Astrocyte of the spinal cord (primary cell): Measurements from ENCODE around the gene S1PR5.
"Not testable (repeated sequence)": the region's sequence is repeated elsewhere in the genome, so short reads cannot be mapped to it uniquely, and the experiment has no call there.

Experiments
- DNase-seq: peaks from one replicate; pipeline ENCODE4 v3.0.0; 2011; ENCODE audit warnings: low read depth, low spot score
- H3K4me3 ChIP-seq: 2 replicates; pipeline ENCODE4 v1.5.1; 2011; ENCODE audit warnings: low read depth, mild to moderate bottlenecking, low read length, moderate library complexity
- in situ Hi-C: cut with HindIII; loops from 2 replicates; pipeline ENCODE4 v1.10.0; 2017; ENCODE audit warnings: low sequenced_read_pairs
- TF ChIP-seq, protein P1 (sequence below): IDR thresholded peaks from 2 replicates; pipeline ENCODE4 v1.5.1; 2012; ENCODE audit warnings: low read depth, mild to moderate bottlenecking, low read length, inconsistent platforms

Gene S1PR5

DNA sequence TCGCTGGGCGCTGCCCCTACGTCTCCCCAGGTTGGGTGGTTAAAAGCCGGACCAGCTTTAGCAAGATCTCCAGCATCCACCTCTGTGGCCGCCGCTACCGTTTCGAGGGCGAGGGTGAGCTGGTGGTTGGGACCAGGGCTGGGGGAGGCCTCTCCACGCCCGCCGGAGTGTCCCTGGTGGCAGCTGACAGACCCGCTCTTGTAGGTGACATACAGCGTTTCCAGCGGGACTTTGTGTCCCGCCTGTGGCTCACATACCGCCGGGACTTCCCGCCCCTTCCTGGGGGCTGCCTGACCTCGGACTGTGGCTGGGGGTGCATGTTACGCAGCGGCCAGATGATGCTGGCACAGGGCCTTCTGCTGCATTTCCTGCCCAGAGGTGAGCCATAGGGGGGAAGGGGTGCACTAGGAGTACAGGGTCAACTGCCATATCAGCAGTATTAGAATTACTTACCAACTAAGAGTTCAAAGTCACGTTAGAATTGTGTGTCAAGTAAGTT is 27.6 kb upstream of the S1PR5 start:
- no peak for DNase-seq
- TF ChIP-seq, protein P1, sequence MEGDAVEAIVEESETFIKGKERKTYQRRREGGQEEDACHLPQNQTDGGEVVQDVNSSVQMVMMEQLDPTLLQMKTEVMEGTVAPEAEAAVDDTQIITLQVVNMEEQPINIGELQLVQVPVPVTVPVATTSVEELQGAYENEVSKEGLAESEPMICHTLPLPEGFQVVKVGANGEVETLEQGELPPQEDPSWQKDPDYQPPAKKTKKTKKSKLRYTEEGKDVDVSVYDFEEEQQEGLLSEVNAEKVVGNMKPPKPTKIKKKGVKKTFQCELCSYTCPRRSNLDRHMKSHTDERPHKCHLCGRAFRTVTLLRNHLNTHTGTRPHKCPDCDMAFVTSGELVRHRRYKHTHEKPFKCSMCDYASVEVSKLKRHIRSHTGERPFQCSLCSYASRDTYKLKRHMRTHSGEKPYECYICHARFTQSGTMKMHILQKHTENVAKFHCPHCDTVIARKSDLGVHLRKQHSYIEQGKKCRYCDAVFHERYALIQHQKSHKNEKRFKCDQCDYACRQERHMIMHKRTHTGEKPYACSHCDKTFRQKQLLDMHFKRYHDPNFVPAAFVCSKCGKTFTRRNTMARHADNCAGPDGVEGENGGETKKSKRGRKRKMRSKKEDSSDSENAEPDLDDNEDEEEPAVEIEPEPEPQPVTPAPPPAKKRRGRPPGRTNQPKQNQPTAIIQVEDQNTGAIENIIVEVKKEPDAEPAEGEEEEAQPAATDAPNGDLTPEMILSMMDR, result no peak
- peak overlapping the region; percentile 75 for H3K4me3 ChIP-seq
- in situ Hi-C loops, result no loop called here

DNA sequence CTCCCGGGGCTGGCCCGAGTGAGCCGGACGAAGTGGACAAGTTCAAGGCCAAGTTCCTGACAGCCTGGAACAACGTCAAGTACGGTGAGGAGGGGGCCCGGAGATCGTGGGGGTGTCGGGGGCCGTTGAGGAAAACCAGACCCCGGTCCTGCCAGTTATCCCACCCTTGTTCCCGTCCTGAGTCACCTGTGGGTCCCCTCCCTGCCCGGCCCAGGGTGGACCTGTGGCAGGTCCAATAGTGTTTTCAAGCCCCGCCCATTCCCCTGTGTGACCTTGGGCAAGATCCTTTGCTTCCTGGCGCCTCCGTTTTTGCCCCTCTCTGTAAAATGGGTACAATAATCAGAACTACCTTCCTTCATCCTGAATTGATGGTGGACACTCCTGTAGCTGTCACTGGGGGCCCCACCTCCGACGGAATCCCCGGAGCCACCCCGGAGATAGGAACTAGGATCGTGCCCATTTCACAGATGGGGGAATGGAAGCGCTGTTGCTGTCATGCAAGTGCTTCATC is 27.1 kb upstream of the S1PR5 start:
- DNase-seq, result no peak
- TF ChIP-seq, protein P1, result no peak
- in situ Hi-C loops, result no loop called here
- H3K4me3 ChIP-seq, result peak overlapping the region; percentile 75

DNA sequence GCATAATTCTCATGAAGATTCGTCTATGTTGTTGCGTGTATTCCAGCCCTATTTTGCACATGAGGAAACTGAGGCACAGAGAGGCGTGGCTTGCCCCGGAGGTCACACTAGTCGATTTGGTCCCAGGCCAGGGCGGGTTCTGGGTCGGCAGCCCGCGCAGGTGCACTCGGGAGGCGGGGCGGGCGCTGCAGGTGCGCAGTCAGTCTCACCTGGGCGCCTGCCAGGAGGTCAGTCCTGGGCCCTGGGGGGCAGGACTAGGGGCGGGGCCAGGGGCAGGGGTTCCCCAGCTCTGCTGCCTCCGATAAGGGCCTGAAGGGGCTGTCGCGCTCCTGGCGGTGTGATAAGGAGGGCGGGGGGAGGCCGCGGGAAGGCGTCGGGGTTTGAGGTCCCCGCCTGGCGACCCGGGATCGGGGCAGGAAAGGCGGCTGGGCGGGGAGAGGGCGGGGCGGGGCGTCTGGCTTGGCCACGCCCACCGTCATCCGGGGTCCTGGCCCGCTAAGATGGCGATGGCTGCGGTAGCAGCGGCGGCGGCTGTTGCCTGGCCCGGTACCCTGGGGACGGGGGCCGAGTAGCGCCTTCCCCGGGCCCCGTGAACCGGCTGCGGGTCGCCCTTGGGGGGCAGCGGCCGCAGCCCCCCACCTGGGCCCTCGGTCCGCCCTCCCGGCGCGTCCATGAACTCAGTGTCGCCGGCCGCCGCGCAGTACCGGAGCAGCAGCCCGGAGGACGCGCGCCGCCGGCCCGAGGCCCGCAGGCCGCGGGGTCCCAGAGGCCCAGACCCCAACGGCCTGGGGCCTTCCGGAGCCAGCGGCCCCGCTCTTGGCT is 26.4 kb upstream of the S1PR5 start, which contains the start of gene ATG4D:
TSS of gene ATG4D (plus strand) at position 485 of the 822 bp plus-strand sequence. CDS start at position 672, 187 bp downstream.
- in situ Hi-C loops, result no loop called here
- peak; percentile 56 for DNase-seq
- H3K4me3 ChIP-seq, result peak within 1 kb of the TSS; percentile 75
- TF ChIP-seq, protein P1, result no peak

DNA sequence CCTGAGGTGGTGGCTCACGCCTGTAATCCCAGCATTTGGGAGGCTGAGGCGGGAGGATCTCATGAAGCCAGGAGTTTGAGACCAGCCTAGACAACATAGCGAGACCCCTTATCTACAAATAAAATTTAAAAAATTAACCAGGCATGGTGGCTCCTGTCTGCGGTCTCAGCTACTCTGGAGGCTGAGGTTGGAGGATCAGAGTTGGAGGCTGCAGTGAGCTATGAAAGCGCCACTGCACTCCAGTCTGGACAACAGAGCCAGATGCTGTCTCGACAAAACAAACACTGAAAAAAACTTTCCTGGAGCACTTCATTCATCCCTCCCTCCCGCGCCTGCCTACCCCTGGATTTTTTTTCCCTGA is 25.8 kb upstream of the S1PR5 start:
- DNase-seq, result no peak
- TF ChIP-seq, protein P1, result no peak
- in situ Hi-C loops, result no loop called here
- H3K4me3 ChIP-seq, result no peak overlapping the region

DNA sequence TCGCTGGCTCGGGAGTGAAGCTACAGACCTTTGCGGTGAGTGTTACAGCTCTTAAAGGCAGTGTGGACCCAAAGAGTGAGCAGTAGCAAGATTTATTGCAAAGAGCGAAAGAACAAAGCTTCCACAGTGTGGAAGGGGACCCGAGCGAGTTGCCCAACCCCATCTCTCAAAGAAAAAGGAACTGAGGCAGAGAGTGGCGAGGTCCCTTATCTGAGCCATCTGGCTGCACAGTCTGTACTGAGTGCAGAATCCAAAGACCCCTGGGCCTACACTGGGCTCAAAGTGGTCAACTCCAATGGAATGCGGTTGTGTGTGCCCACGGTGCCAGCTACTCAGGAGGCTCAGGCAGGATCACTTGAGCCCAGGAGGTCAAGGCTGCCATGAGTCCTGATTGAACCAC is 21.8 kb upstream of the S1PR5 start:
- in situ Hi-C loops, H3K4me3 ChIP-seq, DNase-seq: not testable (repeated sequence)

DNA sequence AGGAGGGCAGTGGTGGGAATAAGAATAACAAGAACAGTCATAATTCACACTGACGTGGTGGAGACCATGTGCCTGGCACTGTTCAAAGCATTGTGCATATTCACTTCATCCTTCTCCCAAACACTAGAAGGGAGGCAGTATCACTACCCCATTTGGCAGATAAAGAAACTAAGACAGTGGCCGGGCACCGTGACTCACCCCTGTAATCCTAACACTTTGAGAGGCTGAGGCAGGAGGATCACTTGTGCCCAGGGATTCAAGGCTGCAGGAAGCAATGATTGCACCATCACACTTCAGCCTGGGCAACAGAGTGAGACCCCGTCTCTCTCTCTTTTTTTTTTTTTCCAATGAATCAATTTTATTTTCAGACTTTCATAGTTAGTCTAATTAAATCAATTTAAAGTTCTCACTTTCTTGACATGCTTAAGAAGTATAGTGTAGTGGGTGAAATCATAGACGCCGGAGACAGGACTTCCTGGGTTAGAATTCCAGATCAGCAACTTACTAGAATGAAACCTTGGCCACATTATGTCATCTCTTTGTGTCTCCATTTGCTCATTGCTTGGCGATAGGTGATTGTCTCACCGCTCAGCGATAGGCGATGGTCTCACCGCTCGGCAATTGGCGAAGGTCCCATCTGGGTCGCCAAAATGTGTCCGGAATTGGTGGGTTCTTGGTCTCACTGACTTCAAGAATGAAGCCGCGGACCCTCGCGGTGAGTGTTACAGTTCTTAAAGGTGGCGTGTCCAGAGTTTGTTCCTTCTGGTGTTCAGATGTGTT is 21.1 kb upstream of the S1PR5 start:
- TF ChIP-seq, protein P1, result no peak
- H3K4me3 ChIP-seq, result no peak overlapping the region
- in situ Hi-C loops, result no loop called here
- no peak for DNase-seq
